A549 (cell line): ENCODE data around the gene CD27.

Source experiments
- CTCF ChIP-seq: fragments of >200 bp; sonication (Bioruptor Twin); formaldehyde crosslinking; IDR thresholded peaks from 3 replicates; pipeline ENCODE4 v1.5.1; 2016
- E2F6 ChIP-seq: IDR thresholded peaks from 2 replicates; pipeline ENCODE4 v1.6.1; 2012; ENCODE audit warnings: low read depth, borderline replicate concordance
- EP300 ChIP-seq, 2 experiments: fragments of >200 bp; sonication (Bioruptor Twin); formaldehyde crosslinking; IDR thresholded peaks; 2 replicates in 1 of 2; 3 replicates in 1 of 2; pipeline ENCODE4 v1.6.1; 2016 to 2017
- HEYL ChIP-seq: fragments of 250-450 bp; sonication (Bioruptor Pico); IDR thresholded peaks from 2 replicates; pipeline ENCODE4 v1.8.0; 2021; ENCODE audit warnings: mild to moderate bottlenecking, moderate library complexity
- PHF8 ChIP-seq: fragments of 200-600 bp; sonication (generic); IDR thresholded peaks from 2 replicates; pipeline ENCODE4 v1.6.1; 2016; ENCODE audit warnings: low read depth, mild to moderate bottlenecking, antibody characterized with exemption, moderate library complexity, borderline replicate concordance
- POLR2A ChIP-seq: IDR thresholded peaks from 2 replicates; pipeline ENCODE4 v1.6.1; 2012; ENCODE audit warnings: mild to moderate bottlenecking, low read length
- RARB ChIP-seq: fragments of 250-450 bp; sonication (Bioruptor Pico); IDR thresholded peaks from 2 replicates; pipeline ENCODE4 v1.8.0; 2021; ENCODE audit warnings: mild to moderate bottlenecking, moderate library complexity

- TF ChIP-seq EP300 (IDR thresholded peaks at IDR 0.05) (no peak), CTCF (no peak), E2F6 (no peak), HEYL (CRISPR knock-in tag) (no peak), POLR2A (peak; percentile 1; the same call in 1 of the 2 replicates), PHF8 (no peak), RARB (no peak)
Measured at GRCh38 chr12:6452245-6452943, 7.6 kb downstream of the CD27 start.
